ENCODE measurements around the gene ZNF425.

GRCh38 chr7:149090397-149091195, 35.5 kb downstream of the ZNF425 start, which contains the start of gene ZNF786:
- TF ChIP-seq, protein P1, sequence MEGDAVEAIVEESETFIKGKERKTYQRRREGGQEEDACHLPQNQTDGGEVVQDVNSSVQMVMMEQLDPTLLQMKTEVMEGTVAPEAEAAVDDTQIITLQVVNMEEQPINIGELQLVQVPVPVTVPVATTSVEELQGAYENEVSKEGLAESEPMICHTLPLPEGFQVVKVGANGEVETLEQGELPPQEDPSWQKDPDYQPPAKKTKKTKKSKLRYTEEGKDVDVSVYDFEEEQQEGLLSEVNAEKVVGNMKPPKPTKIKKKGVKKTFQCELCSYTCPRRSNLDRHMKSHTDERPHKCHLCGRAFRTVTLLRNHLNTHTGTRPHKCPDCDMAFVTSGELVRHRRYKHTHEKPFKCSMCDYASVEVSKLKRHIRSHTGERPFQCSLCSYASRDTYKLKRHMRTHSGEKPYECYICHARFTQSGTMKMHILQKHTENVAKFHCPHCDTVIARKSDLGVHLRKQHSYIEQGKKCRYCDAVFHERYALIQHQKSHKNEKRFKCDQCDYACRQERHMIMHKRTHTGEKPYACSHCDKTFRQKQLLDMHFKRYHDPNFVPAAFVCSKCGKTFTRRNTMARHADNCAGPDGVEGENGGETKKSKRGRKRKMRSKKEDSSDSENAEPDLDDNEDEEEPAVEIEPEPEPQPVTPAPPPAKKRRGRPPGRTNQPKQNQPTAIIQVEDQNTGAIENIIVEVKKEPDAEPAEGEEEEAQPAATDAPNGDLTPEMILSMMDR (IDR thresholded peaks at IDR 0.05): peak; percentile 82 to 96 (median 95)
- peak in 1 of 2 donors; percentile 84 for TF ChIP-seq POLR2A (IDR thresholded peaks at IDR 0.05)

Data from heart left ventricle (tissue), 13 donors.